Measurements from ENCODE around the gene MUC4.

The MUC4 gene

DNA sequence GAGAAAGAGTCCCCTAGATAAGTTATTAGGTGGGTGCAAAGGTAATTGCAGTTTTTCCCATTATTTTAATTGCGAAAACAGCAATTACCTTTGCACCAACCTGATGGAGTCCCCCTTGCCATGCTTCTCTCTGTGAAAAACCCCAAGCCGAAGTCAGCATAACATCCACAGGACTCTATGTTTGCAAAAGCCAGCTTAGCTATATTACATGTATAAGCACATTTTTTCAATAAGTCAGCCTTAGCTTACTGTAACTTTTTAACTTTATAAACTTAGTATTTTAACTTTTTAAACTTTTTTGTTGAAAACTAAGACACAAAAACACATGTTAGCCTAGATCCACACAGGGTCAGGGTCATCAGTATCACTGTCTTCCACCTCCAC lies 112.3 kb downstream of the MUC4 start:
- DNase-seq (ENCODE audit: low read depth, low spot score) = no peak

DNA sequence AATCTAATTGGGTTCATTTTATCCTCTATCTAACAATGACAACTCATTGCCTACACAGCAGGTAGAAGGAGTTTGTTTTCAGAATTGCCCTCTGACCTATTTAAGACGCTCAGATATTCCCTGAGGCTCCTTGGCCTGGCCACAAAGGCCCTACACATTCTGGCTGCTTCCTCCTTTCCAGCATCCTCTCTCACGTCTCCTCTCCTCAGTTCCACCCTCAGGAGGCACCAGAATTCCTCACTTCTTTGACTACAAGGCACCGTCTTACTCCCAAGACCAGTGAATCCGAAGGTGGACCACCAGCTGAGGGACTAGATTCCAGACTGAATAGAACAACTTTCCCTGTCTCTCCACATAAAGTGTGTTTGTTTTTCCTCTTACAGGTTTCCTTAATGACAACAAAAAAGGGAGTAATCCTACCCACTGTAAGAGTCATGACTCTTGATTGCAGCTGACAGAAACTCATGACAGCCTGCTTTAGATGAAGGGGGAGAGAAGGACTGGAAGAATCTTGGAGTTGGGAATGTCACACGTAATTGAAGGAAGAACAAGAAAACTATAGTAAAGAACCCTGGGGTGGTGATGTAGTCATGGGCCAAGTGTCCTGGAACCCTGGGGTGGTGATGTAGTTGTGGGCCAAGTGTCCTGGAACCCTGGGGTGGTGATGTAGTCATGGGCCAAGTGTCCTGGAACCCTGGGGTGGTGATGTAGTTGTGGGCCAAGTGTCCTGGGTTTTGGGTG lies 112.9 kb downstream of the MUC4 start:
- no peak for DNase-seq (ENCODE audit: low read depth, low spot score)

DNA sequence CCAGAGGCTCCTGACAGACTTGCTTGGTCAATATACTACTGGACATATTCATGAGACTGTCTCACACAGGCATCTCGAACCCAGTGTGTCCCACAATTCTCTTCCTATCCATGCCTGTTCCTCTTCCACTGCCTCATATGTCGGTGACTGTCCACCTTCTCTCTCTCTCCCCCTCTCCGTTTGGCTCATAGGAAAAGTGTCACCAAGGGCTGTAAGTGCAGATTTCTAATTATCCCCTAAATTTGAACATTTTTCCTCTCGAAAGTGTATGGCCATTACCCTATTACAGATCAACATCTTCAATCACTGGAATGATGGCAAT lies 113.4 kb downstream of the MUC4 start:
- no peak for DNase-seq (ENCODE audit: low read depth, low spot score)

DNA sequence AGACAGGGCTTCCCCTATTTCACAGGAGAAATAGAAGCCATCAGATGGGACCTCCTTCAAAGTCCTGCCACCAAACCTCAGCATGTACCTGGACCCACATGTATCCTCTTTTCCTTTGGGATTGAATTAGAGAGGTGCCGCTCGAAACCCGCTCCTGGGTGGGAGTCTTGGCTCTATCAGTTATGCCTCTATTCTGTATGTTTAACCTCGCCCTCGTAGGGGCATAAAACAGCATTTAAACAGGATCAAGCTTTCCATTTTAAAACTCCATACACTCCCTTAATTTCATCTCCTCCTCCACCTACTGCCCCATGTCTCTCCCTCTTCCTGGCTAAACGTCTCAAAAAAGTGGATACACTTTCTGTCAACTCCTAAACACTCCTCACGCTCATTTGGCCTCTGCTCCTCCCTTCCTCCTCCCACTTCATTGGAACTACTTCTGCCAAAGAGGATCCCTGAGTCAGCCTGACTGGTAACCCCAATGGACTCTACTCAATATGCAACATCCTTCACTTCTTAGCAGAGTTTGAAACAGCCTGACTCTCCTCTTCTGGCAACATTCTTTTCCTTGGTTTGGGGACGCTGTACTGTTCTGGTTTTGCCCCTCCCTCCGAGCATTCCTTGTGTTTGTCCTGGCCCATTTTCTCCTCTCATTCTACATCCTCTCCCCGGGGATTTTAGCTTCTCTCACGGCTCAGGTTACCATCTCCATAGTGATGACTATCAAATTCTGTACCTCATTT lies 114.0 kb downstream of the MUC4 start:
- DNase-seq (ENCODE audit: low read depth, low spot score) = peak; percentile 81

Measured in iPS DF 19.7 (cell line).